CD14-positive monocyte (primary cell): ENCODE measurements around the gene CEND1. TPM values are rescaled to one million over a fixed set of nuclear protein-coding genes. Genes with fewer than 3 reads are reported as not detected.

Experiments
- DNase-seq, 3 donors: peaks; one replicate each; pipeline ENCODE4 v3.0.0-alpha.2; 2011 to 2022
- H2AFZ ChIP-seq: 2 replicates; pipeline ENCODE4 v1.6.0; 2012; ENCODE audit warnings: mild to moderate bottlenecking, low read depth, low read length, inconsistent platforms; ENCODE audit not compliant: insufficient read depth, poor library complexity, severe bottlenecking
- H3K27ac ChIP-seq, 2 donors: 1 replicate in 1 of 2; 2 replicates in 1 of 2; pipeline ENCODE4 v1.5.1; 2012 to 2013; ENCODE audit warnings: low read length in 2 of 2, control low read depth in 1 of 2, inconsistent platforms in 1 of 2, low read depth in 1 of 2, mild to moderate bottlenecking in 1 of 2
- H3K27me3 ChIP-seq, 2 donors: one replicate each; pipeline versions ENCODE4 v1.6.0 to v1.6.1; 2011 to 2013; ENCODE audit warnings: low read length in 2 of 2; ENCODE audit not compliant: control insufficient read depth in 2 of 2, insufficient read depth in 2 of 2
- H3K36me3 ChIP-seq, 2 donors: replicated peaks in 1 of 2; 1 replicate in 1 of 2; 2 replicates in 1 of 2; pipeline versions ENCODE4 v1.5.1 to v1.6.1; 2012 to 2013; ENCODE audit warnings: low read length in 2 of 2, control low read depth in 1 of 2, inconsistent platforms in 1 of 2, mild to moderate bottlenecking in 1 of 2; ENCODE audit not compliant: insufficient read depth in 2 of 2, control insufficient read depth in 1 of 2
- H3K4me1 ChIP-seq, 2 donors: 1 replicate in 1 of 2; 2 replicates in 1 of 2; pipeline versions ENCODE4 v1.5.1 to v1.6.1; 2012 to 2013; ENCODE audit warnings: low read length in 2 of 2, control low read depth in 1 of 2, inconsistent platforms in 1 of 2, mild to moderate bottlenecking in 1 of 2, moderate library complexity in 1 of 2; ENCODE audit not compliant: insufficient read depth in 2 of 2, control insufficient read depth in 1 of 2
- H3K4me2 ChIP-seq: replicated peaks from 2 replicates; pipeline ENCODE3; 2012; ENCODE audit warnings: low read length, moderate library complexity, mild to moderate bottlenecking; ENCODE audit not compliant: poor library complexity, severe bottlenecking; ENCODE audit errors: extremely low read depth
- H3K4me3 ChIP-seq, 3 experiments: fragments of 200-600 bp in 1 of 3; sonication (generic) in 1 of 3; replicated peaks in 1 of 3; 1 replicate in 2 of 3; 2 replicates in 1 of 3; pipeline ENCODE4 v1.5.1; 2011 to 2013; ENCODE audit warnings: low read length in 3 of 3, mild to moderate bottlenecking in 3 of 3, control low read depth in 2 of 3, low read depth in 2 of 3, inconsistent platforms in 1 of 3, moderate library complexity in 1 of 3
- H3K79me2 ChIP-seq: 2 replicates; pipeline ENCODE4 v1.6.0; 2012; ENCODE audit warnings: mild to moderate bottlenecking, control low read depth, inconsistent platforms, low read length, moderate library complexity; ENCODE audit not compliant: insufficient read depth
- H3K9ac ChIP-seq: 2 replicates; pipeline ENCODE4 v1.6.0; 2017; ENCODE audit warnings: low read length, mild to moderate bottlenecking; ENCODE audit not compliant: insufficient read depth, poor library complexity, severe bottlenecking
- H3K9me3 ChIP-seq, 2 donors: replicated peaks in 1 of 2; 1 replicate in 1 of 2; 2 replicates in 1 of 2; pipeline versions ENCODE4 v1.5.1 to v1.6.1; 2012 to 2013; ENCODE audit warnings: low read length in 2 of 2, control low read depth in 1 of 2; ENCODE audit not compliant: control insufficient read depth in 1 of 2, insufficient read depth in 1 of 2
- H4K20me1 ChIP-seq: 2 replicates; pipeline ENCODE4 v1.6.0; 2012; ENCODE audit warnings: mild to moderate bottlenecking, low read length, control low read depth, moderate library complexity; ENCODE audit not compliant: insufficient read depth
- H3K27ac Mint-ChIP-seq, 7 donors: one replicate each; pipeline ENCODE4 v1.8.0; 2020; ENCODE audit warnings: mild to moderate bottlenecking in 7 of 7, mixed read lengths in 7 of 7, moderate library complexity in 6 of 7, inconsistent platforms in 2 of 7
- H3K27me3 Mint-ChIP-seq, 3 donors: one replicate each; pipeline ENCODE4 v1.8.0; 2021 to 2022; ENCODE audit warnings: low read depth in 3 of 3, mild to moderate bottlenecking in 3 of 3, mixed read lengths in 3 of 3, moderate library complexity in 3 of 3, inconsistent platforms in 1 of 3
- H3K36me3 Mint-ChIP-seq, 2 donors: one replicate each; pipeline ENCODE4 v1.8.0; 2020; ENCODE audit warnings: mixed read lengths in 2 of 2, inconsistent platforms in 1 of 2, mild to moderate bottlenecking in 1 of 2
- H3K4me1 Mint-ChIP-seq: one replicate; pipeline ENCODE4 v1.8.0; 2020; ENCODE audit warnings: mild to moderate bottlenecking, mixed read lengths
- H3K4me3 Mint-ChIP-seq, 2 donors: one replicate each; pipeline ENCODE4 v1.8.0; 2020; ENCODE audit warnings: mild to moderate bottlenecking in 2 of 2, mixed read lengths in 2 of 2, moderate library complexity in 1 of 2
- H3K9me3 Mint-ChIP-seq, 7 donors: one replicate each; pipeline ENCODE4 v1.8.0; 2020 to 2022; ENCODE audit warnings: mixed read lengths in 7 of 7, mild to moderate bottlenecking in 6 of 7, moderate library complexity in 6 of 7, inconsistent platforms in 2 of 7
- WGBS: methylation state at CpG from one replicate; pipeline ENCODE4 v1.1.5; 2013; ENCODE audit warnings: missing lambda C conversion rate; ENCODE audit not compliant: insufficient coverage; 5-methylcytosine and 5-hydroxymethylcytosine counted together
- intact Hi-C, 2 donors: fragments of 100-400 bp; cut with micrococcal nuclease; formaldehyde crosslinking; loops; one replicate each; pipeline versions ENCODE4 v1.15.0 to v1.15.1; 2023
- polyA plus RNA-seq, 3 donors: library from polyadenylated mRNA; depleted of rRNA in 1 of 3; unstranded in 2 of 3; stranded (reverse) in 1 of 3; fragments of 300-500 nt in 2 of 3; fragments of >200 nt in 1 of 3; fragmentation: Illumina TruSeq in 2 of 3; gene quantifications; 1 replicate in 2 of 3; 2 replicates in 1 of 3; pipeline ENCODE4 v1.2.3, GENCODE V29; 2012 to 2021
- TF ChIP-seq, protein P1 (sequence below): fragments of 200-600 bp; IDR thresholded peaks from one replicate; pipeline ENCODE4 v1.8.0; 2022; ENCODE audit warnings: antibody characterized with exemption, mild to moderate bottlenecking

CEND1 gene
- polyA plus RNA-seq, 3 donors: not detected

DNA sequence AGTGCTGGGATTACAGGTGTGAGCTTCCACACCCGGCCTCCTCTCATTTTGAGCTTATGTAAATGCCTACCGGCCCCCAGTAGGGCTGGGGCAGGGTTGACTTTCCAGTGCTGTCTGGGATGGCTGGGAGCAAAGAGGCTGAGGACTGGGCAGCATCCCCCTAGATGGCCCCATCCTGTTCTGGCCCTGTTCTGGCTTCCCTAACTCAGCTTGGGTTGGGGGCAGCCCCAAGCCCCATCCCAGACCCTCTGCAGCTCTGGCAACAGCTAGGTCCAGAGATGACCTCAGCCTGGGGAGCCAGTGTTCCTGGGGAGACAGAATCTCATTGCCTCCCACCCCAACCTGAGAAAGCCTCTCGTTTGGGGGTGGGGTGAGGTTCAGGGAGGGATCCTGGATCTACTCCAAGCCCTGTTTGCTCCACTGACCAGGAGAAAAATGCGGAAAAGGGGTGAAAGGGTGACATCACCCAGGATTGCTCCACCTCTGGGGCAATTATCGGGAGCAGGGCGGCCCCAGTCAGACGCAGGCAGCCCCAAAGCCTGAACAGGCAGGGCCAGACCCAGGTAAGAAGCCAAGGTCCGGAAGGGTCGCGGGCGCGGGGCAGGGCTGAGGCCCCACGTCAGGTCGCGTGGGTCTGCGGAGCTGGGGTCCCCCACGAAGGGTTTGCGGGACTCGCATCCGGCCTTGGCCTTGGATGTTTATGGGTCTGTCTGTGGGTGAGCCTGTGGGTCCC lies 28.7 kb upstream of the CEND1 start, which contains the start of gene PNPLA2:
TSS of gene PNPLA2 (plus strand) at position 519 of the 733 bp plus-strand sequence. CDS start 805 bp downstream, outside the sequence.
- Histone ChIP-seq H4K20me1 (peaks cover 38% of the 10 kb centered on the region), H3K36me3 (peaks cover 8 to 13% of the 10 kb centered on the region in 2 donors), H3K4me3 (peak within 1 kb of the TSS; percentile 71 to 97 (median 87)), H3K9ac (peak within 1 kb of the TSS; percentile 86), H3K79me2 (peaks cover 45% of the 10 kb centered on the region), H3K27ac (peak within 1 kb of the TSS; percentile 85 to 91), H3K4me2 (peak within 1 kb of the TSS; percentile 100), H2AFZ (peak within 1 kb of the TSS; percentile 93), H3K4me1 (peaks cover 40 to 45% of the 10 kb centered on the region in 2 donors), H3K9me3 (no peaks in the 10 kb centered on the region), H3K27me3 (no peaks in the 10 kb centered on the region)
- Mint-ChIP-seq H3K4me3 (peak within 1 kb of the TSS; percentile 88 to 91), H3K36me3 (peaks cover 13 to 25% of the 10 kb centered on the region in 2 donors), H3K27ac (peak within 1 kb of the TSS; percentile 91 to 98 (median 97)), H3K27me3 (peaks cover 0 to 10% (median 2%) of the 10 kb centered on the region in 3 donors), H3K9me3 (no peaks in the 10 kb centered on the region), H3K4me1 (peaks cover 30% of the 10 kb centered on the region)
- DNase-seq: peak in 1 of 3 donors; percentile 39
- TF ChIP-seq, protein P1, sequence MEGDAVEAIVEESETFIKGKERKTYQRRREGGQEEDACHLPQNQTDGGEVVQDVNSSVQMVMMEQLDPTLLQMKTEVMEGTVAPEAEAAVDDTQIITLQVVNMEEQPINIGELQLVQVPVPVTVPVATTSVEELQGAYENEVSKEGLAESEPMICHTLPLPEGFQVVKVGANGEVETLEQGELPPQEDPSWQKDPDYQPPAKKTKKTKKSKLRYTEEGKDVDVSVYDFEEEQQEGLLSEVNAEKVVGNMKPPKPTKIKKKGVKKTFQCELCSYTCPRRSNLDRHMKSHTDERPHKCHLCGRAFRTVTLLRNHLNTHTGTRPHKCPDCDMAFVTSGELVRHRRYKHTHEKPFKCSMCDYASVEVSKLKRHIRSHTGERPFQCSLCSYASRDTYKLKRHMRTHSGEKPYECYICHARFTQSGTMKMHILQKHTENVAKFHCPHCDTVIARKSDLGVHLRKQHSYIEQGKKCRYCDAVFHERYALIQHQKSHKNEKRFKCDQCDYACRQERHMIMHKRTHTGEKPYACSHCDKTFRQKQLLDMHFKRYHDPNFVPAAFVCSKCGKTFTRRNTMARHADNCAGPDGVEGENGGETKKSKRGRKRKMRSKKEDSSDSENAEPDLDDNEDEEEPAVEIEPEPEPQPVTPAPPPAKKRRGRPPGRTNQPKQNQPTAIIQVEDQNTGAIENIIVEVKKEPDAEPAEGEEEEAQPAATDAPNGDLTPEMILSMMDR: no peak
- 27% methylated on average over 19 of the region's 20 CpGs for WGBS
- intact Hi-C loops: loop anchor here in 1 of 2 donors (1.0 kb wide), 1 partner anchor 9 kb away; the partner anchor contains the start of gene RPLP2

DNA sequence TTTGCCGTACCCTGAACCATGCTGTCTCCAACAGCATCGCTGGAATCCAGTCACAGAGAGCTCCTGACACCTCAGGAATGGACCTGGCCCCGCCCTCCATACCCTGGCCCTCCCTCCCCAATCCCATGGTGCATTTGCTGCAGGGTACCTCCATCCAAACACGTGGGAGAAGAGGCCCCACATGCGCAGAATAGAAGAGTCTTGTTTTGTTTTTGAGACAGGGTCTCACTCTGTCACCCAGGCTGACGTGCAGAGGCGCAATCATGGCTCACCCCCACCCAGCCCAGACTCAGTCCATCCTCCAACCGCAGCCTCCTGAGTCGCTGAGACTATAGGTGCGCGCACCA lies 26.5 kb upstream of the CEND1 start:
- no peak for DNase-seq
- intact Hi-C loops: no loop called here
- Mint-ChIP-seq H3K27me3 (peaks cover 0 to 10% (median 2%) of the 10 kb centered on the region in 3 donors), H3K9me3 (no peaks in the 10 kb centered on the region), H3K4me3 (no peak overlapping the region), H3K27ac (peak overlapping the region in 1 of 7 donors; percentile 3), H3K36me3 (peaks cover 20 to 30% of the 10 kb centered on the region in 2 donors), H3K4me1 (peaks cover 18% of the 10 kb centered on the region)
- Histone ChIP-seq H3K27ac (no peak overlapping the region), H3K9me3 (no peaks in the 10 kb centered on the region), H3K4me1 (peaks cover 20 to 30% of the 10 kb centered on the region in 2 donors), H4K20me1 (peaks cover 38% of the 10 kb centered on the region), H3K9ac (no peak overlapping the region), H3K4me2 (no peak overlapping the region), H3K27me3 (no peaks in the 10 kb centered on the region), H2AFZ (no peak overlapping the region), H3K79me2 (peaks cover 31% of the 10 kb centered on the region), H3K4me3 (no peak overlapping the region), H3K36me3 (peaks cover 23 to 26% of the 10 kb centered on the region in 2 donors)
- TF ChIP-seq, protein P1: no peak
- 86% methylated on average over 2 of the region's 11 CpGs for WGBS
